Measurements from ENCODE around the gene ILDR2. TPM values are rescaled to one million over a fixed set of nuclear protein-coding genes. Genes with fewer than 3 reads are reported as not detected.

The ILDR2 gene
- polyA plus RNA-seq, 1 donor (not counting 4 experiments of a cell fraction or from before 2014, with no cell fraction given): not detected

DNA sequence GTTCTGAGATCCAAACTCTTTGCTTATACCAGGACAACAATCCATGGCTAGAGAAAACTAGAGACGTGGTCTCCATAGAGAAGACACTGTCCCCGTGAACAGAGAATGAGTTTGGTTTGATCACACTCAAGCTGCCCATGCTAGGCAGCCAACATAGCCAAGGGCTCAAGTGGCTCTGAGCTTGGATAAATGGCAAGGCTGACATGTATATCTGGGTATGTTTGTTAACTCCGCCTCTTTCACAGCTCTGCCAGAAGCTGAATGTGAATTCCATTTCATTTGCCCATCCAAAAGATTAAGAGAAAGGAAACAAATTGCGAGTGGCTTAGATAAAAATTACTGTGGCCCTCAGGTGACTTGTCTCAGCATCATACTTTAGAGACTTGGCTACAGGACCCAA is 38.0 kb downstream of the ILDR2 start:
- H3K4me3 ChIP-seq (ENCODE audit: control insufficient read depth in 2 of 3, extremely low read depth in 1 of 3, insufficient read depth in 2 of 3, low read depth in 1 of 3, low read length in 3 of 3): no peak overlapping the region
- no peaks in the 10 kb centered on the region for H3K36me3 ChIP-seq (ENCODE audit: control insufficient read depth in 2 of 2, extremely low read depth in 1 of 2, insufficient read depth in 2 of 2, low read length in 2 of 2)
- FAIRE-seq (no peak), DNase-seq (ENCODE audit: low read depth, low spot score) (no peak)
- no peak overlapping the region for H3K27ac ChIP-seq (ENCODE audit: control insufficient read depth, insufficient read depth, low read length)
- H3K9me1 ChIP-seq (ENCODE audit: control insufficient read depth, extremely low read depth, insufficient read depth, low read length): no peaks in the 10 kb centered on the region
- no peak overlapping the region for H3K9ac ChIP-seq (ENCODE audit: control insufficient read depth, extremely low read depth, insufficient read depth, low read length)
- no peaks in the 10 kb centered on the region for H3K9me3 ChIP-seq (ENCODE audit: control insufficient read depth, low read depth, low read length)
- dilution Hi-C loops (cut with MboI; ENCODE audit: extremely low pct_ligation_motif_present, low sequenced_read_pairs): no loop called here
- TF ChIP-seq, protein P1, sequence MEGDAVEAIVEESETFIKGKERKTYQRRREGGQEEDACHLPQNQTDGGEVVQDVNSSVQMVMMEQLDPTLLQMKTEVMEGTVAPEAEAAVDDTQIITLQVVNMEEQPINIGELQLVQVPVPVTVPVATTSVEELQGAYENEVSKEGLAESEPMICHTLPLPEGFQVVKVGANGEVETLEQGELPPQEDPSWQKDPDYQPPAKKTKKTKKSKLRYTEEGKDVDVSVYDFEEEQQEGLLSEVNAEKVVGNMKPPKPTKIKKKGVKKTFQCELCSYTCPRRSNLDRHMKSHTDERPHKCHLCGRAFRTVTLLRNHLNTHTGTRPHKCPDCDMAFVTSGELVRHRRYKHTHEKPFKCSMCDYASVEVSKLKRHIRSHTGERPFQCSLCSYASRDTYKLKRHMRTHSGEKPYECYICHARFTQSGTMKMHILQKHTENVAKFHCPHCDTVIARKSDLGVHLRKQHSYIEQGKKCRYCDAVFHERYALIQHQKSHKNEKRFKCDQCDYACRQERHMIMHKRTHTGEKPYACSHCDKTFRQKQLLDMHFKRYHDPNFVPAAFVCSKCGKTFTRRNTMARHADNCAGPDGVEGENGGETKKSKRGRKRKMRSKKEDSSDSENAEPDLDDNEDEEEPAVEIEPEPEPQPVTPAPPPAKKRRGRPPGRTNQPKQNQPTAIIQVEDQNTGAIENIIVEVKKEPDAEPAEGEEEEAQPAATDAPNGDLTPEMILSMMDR (optimal IDR thresholded peaks at IDR 0.05 in 1 of 3, IDR thresholded peaks at IDR 0.05 in 1 of 3, conservative IDR thresholded peaks at IDR 0.05 in 1 of 3; ENCODE audit: extremely low read depth in 1 of 3, insufficient read depth in 2 of 3, low read length in 3 of 3): no peak
- TF ChIP-seq EZH2 (IDR thresholded peaks at IDR 0.05; ENCODE audit: low read length): no peak
- no peak overlapping the region for H2AFZ ChIP-seq (ENCODE audit: control insufficient read depth, low read length)
- H3K4me2 ChIP-seq (ENCODE audit: control insufficient read depth, extremely low read depth, insufficient read depth, low read depth, low read length): no peak overlapping the region
- no peaks in the 10 kb centered on the region for H3K4me1 ChIP-seq (ENCODE audit: control insufficient read depth, extremely low read depth, insufficient read depth, low read length)
- H3K79me2 ChIP-seq (ENCODE audit: control insufficient read depth, insufficient read depth, low read length): no peaks in the 10 kb centered on the region
- H4K20me1 ChIP-seq (ENCODE audit: control insufficient read depth, extremely low read depth, insufficient read depth, low read length): no peaks in the 10 kb centered on the region
- peaks cover 2% of the 10 kb centered on the region for H3K27me3 ChIP-seq (ENCODE audit: control insufficient read depth, extremely low read depth, insufficient read depth, low read length)

DNA sequence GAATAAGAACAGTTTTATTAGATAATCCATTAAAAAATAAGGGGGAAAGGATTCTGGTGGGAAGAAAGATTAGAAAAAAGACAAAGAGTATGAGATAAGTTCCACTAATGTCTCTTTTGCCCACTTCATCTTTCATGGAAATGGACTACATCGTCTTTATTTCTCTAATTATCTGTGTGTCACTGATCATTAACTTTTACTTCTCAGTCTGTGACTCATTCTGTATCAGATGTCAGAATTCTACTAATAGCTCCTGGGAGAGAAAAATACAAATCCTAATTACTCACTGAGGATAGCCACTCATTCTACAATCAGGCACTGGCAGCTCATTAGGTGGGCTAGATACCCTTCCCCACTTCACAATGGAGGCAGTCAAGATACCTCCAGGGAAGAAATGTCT is 41.7 kb downstream of the ILDR2 start:
- H3K27me3 ChIP-seq (ENCODE audit: control insufficient read depth, extremely low read depth, insufficient read depth, low read length): peaks cover 13% of the 10 kb centered on the region

More for the DNA sequence above, 41.7 kb downstream of the ILDR2 start:
- FAIRE-seq: no peak
- dilution Hi-C loops (cut with MboI; ENCODE audit: extremely low pct_ligation_motif_present, low sequenced_read_pairs): no loop called here
- H3K4me3 ChIP-seq (ENCODE audit: control insufficient read depth in 2 of 3, extremely low read depth in 1 of 3, insufficient read depth in 2 of 3, low read depth in 1 of 3, low read length in 3 of 3): no peak overlapping the region
- no peak overlapping the region for H2AFZ ChIP-seq (ENCODE audit: control insufficient read depth, low read length)
- no peak overlapping the region for H3K4me2 ChIP-seq (ENCODE audit: control insufficient read depth, extremely low read depth, insufficient read depth, low read depth, low read length)
- no peaks in the 10 kb centered on the region for H3K9me3 ChIP-seq (ENCODE audit: control insufficient read depth, low read depth, low read length)
- no peaks in the 10 kb centered on the region for H4K20me1 ChIP-seq (ENCODE audit: control insufficient read depth, extremely low read depth, insufficient read depth, low read length)
- no peak for DNase-seq (ENCODE audit: low read depth, low spot score)
- H3K4me1 ChIP-seq (ENCODE audit: control insufficient read depth, extremely low read depth, insufficient read depth, low read length): no peaks in the 10 kb centered on the region
- no peaks in the 10 kb centered on the region for H3K9me1 ChIP-seq (ENCODE audit: control insufficient read depth, extremely low read depth, insufficient read depth, low read length)
- H3K36me3 ChIP-seq (ENCODE audit: control insufficient read depth in 2 of 2, extremely low read depth in 1 of 2, insufficient read depth in 2 of 2, low read length in 2 of 2): no peaks in the 10 kb centered on the region
- no peaks in the 10 kb centered on the region for H3K79me2 ChIP-seq (ENCODE audit: control insufficient read depth, insufficient read depth, low read length)
- H3K27ac ChIP-seq (ENCODE audit: control insufficient read depth, insufficient read depth, low read length): no peak overlapping the region
- no peak overlapping the region for H3K9ac ChIP-seq (ENCODE audit: control insufficient read depth, extremely low read depth, insufficient read depth, low read length)
- TF ChIP-seq EZH2 (IDR thresholded peaks at IDR 0.05; ENCODE audit: low read length): no peak
- TF ChIP-seq, protein P1 (optimal IDR thresholded peaks at IDR 0.05 in 1 of 3, IDR thresholded peaks at IDR 0.05 in 1 of 3, conservative IDR thresholded peaks at IDR 0.05 in 1 of 3; ENCODE audit: extremely low read depth in 1 of 3, insufficient read depth in 2 of 3, low read length in 3 of 3): no peak
